ENCODE data around the gene RABAC1. TPM values are rescaled to one million over a fixed set of nuclear protein-coding genes. Genes with fewer than 3 reads are reported as not detected.

RABAC1 gene
- total and polyA plus RNA-seq, 2 donors (not counting 3 experiments of a cell fraction or from before 2014, with no cell fraction given): 178 to 591 TPM

GRCh38 chr19:42005504-42005903 is 46.4 kb upstream of the RABAC1 start:
- TF ChIP-seq, protein P1, sequence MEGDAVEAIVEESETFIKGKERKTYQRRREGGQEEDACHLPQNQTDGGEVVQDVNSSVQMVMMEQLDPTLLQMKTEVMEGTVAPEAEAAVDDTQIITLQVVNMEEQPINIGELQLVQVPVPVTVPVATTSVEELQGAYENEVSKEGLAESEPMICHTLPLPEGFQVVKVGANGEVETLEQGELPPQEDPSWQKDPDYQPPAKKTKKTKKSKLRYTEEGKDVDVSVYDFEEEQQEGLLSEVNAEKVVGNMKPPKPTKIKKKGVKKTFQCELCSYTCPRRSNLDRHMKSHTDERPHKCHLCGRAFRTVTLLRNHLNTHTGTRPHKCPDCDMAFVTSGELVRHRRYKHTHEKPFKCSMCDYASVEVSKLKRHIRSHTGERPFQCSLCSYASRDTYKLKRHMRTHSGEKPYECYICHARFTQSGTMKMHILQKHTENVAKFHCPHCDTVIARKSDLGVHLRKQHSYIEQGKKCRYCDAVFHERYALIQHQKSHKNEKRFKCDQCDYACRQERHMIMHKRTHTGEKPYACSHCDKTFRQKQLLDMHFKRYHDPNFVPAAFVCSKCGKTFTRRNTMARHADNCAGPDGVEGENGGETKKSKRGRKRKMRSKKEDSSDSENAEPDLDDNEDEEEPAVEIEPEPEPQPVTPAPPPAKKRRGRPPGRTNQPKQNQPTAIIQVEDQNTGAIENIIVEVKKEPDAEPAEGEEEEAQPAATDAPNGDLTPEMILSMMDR (IDR thresholded peaks at IDR 0.05; ENCODE audit: extremely low read depth in 1 of 2, insufficient read depth in 1 of 2, low read depth in 1 of 2, low read length in 2 of 2): no peak
- TF ChIP-seq FOS (IDR thresholded peaks at IDR 0.05; ENCODE audit: borderline replicate concordance, insufficient read depth, low read length) (no peak), POLR2A (IDR thresholded peaks at IDR 0.05; ENCODE audit: low read depth, low read length) (no peak), GATA2 (IDR thresholded peaks at IDR 0.05; ENCODE audit: insufficient read depth, insufficient read length, low read depth, low read length) (no peak), MYC (IDR thresholded peaks at IDR 0.05; ENCODE audit: low read depth, low read length) (no peak), EZH2 (IDR thresholded peaks at IDR 0.05; ENCODE audit: borderline replicate concordance, low read depth, low read length, severe bottlenecking) (no peak), JUN (IDR thresholded peaks at IDR 0.05; ENCODE audit: borderline replicate concordance, insufficient read depth, insufficient read length, low read depth) (no peak), POLR2AphosphoS5 (IDR thresholded peaks at IDR 0.05; ENCODE audit: insufficient read depth, low read depth, low read length) (no peak)
- TF ChIP-seq, protein P2, sequence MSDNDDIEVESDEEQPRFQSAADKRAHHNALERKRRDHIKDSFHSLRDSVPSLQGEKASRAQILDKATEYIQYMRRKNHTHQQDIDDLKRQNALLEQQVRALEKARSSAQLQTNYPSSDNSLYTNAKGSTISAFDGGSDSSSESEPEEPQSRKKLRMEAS (IDR thresholded peaks at IDR 0.05; ENCODE audit: insufficient read depth, insufficient read length): no peak
- Histone ChIP-seq H4K20me1 (replicated peaks; ENCODE audit: control insufficient read depth, extremely low read depth, insufficient read depth, low read length) (no peaks in the 10 kb centered on the region), H3K27me3 (ENCODE audit: control insufficient read depth in 2 of 2, insufficient read depth in 2 of 2, low read length in 2 of 2) (peaks cover 2 to 3% of the 10 kb centered on the region in 2 experiments), H2AFZ (ENCODE audit: low read depth, low read length) (no peak overlapping the region), H3K4me2 (ENCODE audit: insufficient read depth, low read length) (no peak overlapping the region), H3K27ac (ENCODE audit: insufficient read depth, low read depth, low read length) (no peak overlapping the region), H3K4me3 (replicated peaks in 1 of 3; ENCODE audit: insufficient read depth in 1 of 3, low read depth in 1 of 3, low read length in 3 of 3) (no peak overlapping the region), H3K9ac (replicated peaks; ENCODE audit: extremely low read depth, insufficient read depth, low read length) (no peak overlapping the region), H3K4me1 (ENCODE audit: control insufficient read depth, extremely low read depth, insufficient read depth, low read length) (no peaks in the 10 kb centered on the region), H3K9me1 (replicated peaks; ENCODE audit: control insufficient read depth, extremely low read depth, insufficient read depth, low read length) (no peaks in the 10 kb centered on the region), H3K9me3 (replicated peaks; ENCODE audit: control insufficient read depth, insufficient read depth, low read length) (no peaks in the 10 kb centered on the region), H3K79me2 (ENCODE audit: control insufficient read depth, insufficient read depth, low read length) (no peaks in the 10 kb centered on the region), H3K36me3 (ENCODE audit: control insufficient read depth in 2 of 2, extremely low read depth in 1 of 2, insufficient read depth in 2 of 2, low read length in 2 of 2) (no peaks in the 10 kb centered on the region)
- no peak for DNase-seq (ENCODE audit: low read depth, low spot score)
- dilution Hi-C loops (cut with MboI; ENCODE audit: extremely low pct_ligation_motif_present, low sequenced_read_pairs) (no loop called here), intact Hi-C loops (cut with micrococcal nuclease) (no loop called here)
- ChIA-PET POLR2A (no interaction called here), CTCF (no interaction called here)
- BruUV-seq (replicated peaks): no TSS peak
- no peak for FAIRE-seq

All from endothelial cell of umbilical vein (primary cell).